ENCODE results near the gene GLDC.

DNA sequence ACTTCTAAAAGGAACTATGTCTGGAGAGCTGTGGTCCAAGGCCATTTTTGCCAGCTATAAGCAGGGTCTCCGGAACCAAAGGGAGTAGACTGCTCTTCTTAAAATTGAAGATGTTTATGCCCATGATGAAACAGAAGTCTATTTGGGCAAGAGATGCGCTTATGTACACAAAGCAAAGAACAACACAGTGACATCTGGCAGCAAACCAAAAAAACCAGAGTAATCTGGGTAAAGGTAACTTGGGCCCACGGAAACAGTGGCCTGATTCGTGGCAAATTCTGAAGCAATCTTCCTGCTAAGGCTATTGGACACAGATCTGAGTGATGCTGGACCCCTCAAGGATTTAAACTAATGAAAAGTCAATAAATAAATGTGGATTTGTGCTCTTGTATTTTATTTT is 29.7 kb upstream of the GLDC start:
- peak in 1 of 2 donors; percentile 16 for TF ChIP-seq RAD21 (IDR thresholded peaks at IDR 0.05)
- TF ChIP-seq, protein P1, sequence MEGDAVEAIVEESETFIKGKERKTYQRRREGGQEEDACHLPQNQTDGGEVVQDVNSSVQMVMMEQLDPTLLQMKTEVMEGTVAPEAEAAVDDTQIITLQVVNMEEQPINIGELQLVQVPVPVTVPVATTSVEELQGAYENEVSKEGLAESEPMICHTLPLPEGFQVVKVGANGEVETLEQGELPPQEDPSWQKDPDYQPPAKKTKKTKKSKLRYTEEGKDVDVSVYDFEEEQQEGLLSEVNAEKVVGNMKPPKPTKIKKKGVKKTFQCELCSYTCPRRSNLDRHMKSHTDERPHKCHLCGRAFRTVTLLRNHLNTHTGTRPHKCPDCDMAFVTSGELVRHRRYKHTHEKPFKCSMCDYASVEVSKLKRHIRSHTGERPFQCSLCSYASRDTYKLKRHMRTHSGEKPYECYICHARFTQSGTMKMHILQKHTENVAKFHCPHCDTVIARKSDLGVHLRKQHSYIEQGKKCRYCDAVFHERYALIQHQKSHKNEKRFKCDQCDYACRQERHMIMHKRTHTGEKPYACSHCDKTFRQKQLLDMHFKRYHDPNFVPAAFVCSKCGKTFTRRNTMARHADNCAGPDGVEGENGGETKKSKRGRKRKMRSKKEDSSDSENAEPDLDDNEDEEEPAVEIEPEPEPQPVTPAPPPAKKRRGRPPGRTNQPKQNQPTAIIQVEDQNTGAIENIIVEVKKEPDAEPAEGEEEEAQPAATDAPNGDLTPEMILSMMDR (IDR thresholded peaks at IDR 0.05; ENCODE audit: low read depth, low read length, missing input control) = no peak
- peak in 1 of 2 donors; percentile 46 for TF ChIP-seq JUND (IDR thresholded peaks at IDR 0.05)
- TF ChIP-seq, protein P2, sequence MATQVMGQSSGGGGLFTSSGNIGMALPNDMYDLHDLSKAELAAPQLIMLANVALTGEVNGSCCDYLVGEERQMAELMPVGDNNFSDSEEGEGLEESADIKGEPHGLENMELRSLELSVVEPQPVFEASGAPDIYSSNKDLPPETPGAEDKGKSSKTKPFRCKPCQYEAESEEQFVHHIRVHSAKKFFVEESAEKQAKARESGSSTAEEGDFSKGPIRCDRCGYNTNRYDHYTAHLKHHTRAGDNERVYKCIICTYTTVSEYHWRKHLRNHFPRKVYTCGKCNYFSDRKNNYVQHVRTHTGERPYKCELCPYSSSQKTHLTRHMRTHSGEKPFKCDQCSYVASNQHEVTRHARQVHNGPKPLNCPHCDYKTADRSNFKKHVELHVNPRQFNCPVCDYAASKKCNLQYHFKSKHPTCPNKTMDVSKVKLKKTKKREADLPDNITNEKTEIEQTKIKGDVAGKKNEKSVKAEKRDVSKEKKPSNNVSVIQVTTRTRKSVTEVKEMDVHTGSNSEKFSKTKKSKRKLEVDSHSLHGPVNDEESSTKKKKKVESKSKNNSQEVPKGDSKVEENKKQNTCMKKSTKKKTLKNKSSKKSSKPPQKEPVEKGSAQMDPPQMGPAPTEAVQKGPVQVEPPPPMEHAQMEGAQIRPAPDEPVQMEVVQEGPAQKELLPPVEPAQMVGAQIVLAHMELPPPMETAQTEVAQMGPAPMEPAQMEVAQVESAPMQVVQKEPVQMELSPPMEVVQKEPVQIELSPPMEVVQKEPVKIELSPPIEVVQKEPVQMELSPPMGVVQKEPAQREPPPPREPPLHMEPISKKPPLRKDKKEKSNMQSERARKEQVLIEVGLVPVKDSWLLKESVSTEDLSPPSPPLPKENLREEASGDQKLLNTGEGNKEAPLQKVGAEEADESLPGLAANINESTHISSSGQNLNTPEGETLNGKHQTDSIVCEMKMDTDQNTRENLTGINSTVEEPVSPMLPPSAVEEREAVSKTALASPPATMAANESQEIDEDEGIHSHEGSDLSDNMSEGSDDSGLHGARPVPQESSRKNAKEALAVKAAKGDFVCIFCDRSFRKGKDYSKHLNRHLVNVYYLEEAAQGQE (IDR thresholded peaks at IDR 0.05) = no peak
- no peak for TF ChIP-seq TAF1 (conservative IDR thresholded peaks at IDR 0.05)
- TF ChIP-seq, protein P3, sequence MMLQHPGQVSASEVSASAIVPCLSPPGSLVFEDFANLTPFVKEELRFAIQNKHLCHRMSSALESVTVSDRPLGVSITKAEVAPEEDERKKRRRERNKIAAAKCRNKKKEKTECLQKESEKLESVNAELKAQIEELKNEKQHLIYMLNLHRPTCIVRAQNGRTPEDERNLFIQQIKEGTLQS (IDR thresholded peaks at IDR 0.05) = peak; percentile 43
- TF ChIP-seq, protein P4, sequence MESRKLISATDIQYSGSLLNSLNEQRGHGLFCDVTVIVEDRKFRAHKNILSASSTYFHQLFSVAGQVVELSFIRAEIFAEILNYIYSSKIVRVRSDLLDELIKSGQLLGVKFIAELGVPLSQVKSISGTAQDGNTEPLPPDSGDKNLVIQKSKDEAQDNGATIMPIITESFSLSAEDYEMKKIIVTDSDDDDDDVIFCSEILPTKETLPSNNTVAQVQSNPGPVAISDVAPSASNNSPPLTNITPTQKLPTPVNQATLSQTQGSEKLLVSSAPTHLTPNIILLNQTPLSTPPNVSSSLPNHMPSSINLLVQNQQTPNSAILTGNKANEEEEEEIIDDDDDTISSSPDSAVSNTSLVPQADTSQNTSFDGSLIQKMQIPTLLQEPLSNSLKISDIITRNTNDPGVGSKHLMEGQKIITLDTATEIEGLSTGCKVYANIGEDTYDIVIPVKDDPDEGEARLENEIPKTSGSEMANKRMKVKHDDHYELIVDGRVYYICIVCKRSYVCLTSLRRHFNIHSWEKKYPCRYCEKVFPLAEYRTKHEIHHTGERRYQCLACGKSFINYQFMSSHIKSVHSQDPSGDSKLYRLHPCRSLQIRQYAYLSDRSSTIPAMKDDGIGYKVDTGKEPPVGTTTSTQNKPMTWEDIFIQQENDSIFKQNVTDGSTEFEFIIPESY (IDR thresholded peaks at IDR 0.05) = peak; percentile 50
- TF ChIP-seq, protein P5, sequence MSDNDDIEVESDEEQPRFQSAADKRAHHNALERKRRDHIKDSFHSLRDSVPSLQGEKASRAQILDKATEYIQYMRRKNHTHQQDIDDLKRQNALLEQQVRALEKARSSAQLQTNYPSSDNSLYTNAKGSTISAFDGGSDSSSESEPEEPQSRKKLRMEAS (IDR thresholded peaks at IDR 0.05) = peak; percentile 50
- TF ChIP-seq YY1 (IDR thresholded peaks at IDR 0.05) = peak; percentile 41
- TF ChIP-seq SP1 (IDR thresholded peaks at IDR 0.05) = peak; percentile 66

Measured in liver (tissue), 3 donors.